ENCODE measurements around the gene CAMK2D. TPM values are rescaled to one million over a fixed set of nuclear protein-coding genes. Genes with fewer than 3 reads are reported as not detected.

CAMK2D gene
- total RNA-seq, 1 experiment from 2014 or later = 9.0 TPM

DNA sequence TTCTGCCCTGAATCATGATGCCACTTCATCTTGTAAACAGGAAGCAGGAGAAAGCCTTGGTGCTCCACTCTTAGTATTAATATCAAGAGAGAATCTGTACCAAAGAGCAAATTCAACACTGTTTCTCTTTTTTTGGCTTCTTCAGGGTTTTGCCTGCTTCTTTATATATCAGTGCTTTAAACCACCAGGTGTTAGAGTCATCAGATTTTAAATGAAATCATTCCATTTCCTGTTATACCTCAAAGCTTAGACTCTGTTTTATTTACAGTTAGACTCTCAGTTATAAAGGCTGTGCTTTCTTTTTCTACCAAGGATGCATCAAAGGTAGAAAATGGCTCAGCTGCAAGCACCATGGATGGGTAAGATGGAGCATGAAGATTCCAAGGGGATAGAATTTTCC is 350.9 kb downstream of the CAMK2D start:
- Mint-ChIP-seq H3K4me3 (no peak overlapping the region), H3K27me3 (ENCODE audit: low read depth) (no peaks in the 10 kb centered on the region), H3K27ac (no peak overlapping the region), H3K9me3 (no peaks in the 10 kb centered on the region; a peak in 2 of 5 replicates), H3K4me1 (peaks cover 14 to 16% of the 10 kb centered on the region in 2 experiments), H3K36me3 (ENCODE audit: insufficient read depth in 1 of 3, low read depth in 3 of 3) (no peaks in the 10 kb centered on the region)
- TF ChIP-seq CTCF (conservative IDR thresholded peaks at IDR 0.05) = no peak
- Histone ChIP-seq H3K23ac (ENCODE audit: insufficient read length, low read depth, low read length) (no peak overlapping the region), H3K23me2 (ENCODE audit: insufficient read length, low read depth, low read length, poor library complexity, severe bottlenecking) (no peaks in the 10 kb centered on the region), H3T11ph (ENCODE audit: low read length) (no peak overlapping the region), H3K14ac (ENCODE audit: insufficient read depth, low read length) (no peak overlapping the region), H2BK5ac (ENCODE audit: insufficient read length, low read length) (no peak overlapping the region), H2BK12ac (ENCODE audit: insufficient read length, low read depth, low read length) (no peak overlapping the region), H3K4ac (ENCODE audit: low read depth, low read length) (no peak overlapping the region), H3K79me2 (ENCODE audit: insufficient read depth, low read length) (no peaks in the 10 kb centered on the region), H3K56ac (ENCODE audit: insufficient read length, low read depth, low read length) (no peak overlapping the region), H3K4me1 (ENCODE audit: insufficient read depth, low read length) (no peaks in the 10 kb centered on the region; the same call in 1 of the 2 replicates), H2AFZ (ENCODE audit: low read length) (no peak overlapping the region), H4K5ac (ENCODE audit: insufficient read length, low read depth, low read length) (no peak overlapping the region), H2BK15ac (ENCODE audit: low read depth, low read length) (no peak overlapping the region), H4K20me1 (ENCODE audit: control insufficient read depth, insufficient read depth, insufficient read length) (no peaks in the 10 kb centered on the region), H3K4me2 (ENCODE audit: insufficient read depth, insufficient read length, low read length) (no peak overlapping the region), H3K79me1 (ENCODE audit: insufficient read depth, low read depth, low read length, poor library complexity, severe bottlenecking) (no peaks in the 10 kb centered on the region), H2BK20ac (ENCODE audit: low read depth, low read length, poor library complexity, severe bottlenecking) (no peak overlapping the region), H4K91ac (ENCODE audit: insufficient read length, low read depth, low read length) (no peak overlapping the region), H3K18ac (ENCODE audit: insufficient read length, low read depth, low read length) (no peak overlapping the region), H3K9ac (ENCODE audit: extremely low read depth, insufficient read length, low read length) (no peak overlapping the region), H4K8ac (replicated peaks; ENCODE audit: insufficient read length, low read depth, low read length) (no peak overlapping the region), H2AK5ac (ENCODE audit: insufficient read length, low read length) (no peak overlapping the region), H2BK120ac (ENCODE audit: low read depth, low read length, poor library complexity, severe bottlenecking) (no peak overlapping the region), H3K27me3 (ENCODE audit: insufficient read depth, low read length) (no peaks in the 10 kb centered on the region), H3K9me3 (ENCODE audit: control insufficient read depth, low read depth, low read length) (no peaks in the 10 kb centered on the region), H3K27ac (ENCODE audit: insufficient read length, low read depth, low read length) (no peak overlapping the region)
- DNase-seq = no peak
